Heart left ventricle (tissue), 16 donors: ENCODE results near the gene CTSH. TPM values are rescaled to one million over a fixed set of nuclear protein-coding genes. Genes with fewer than 3 reads are reported as not detected.

ENCODE experiments used
- ATAC-seq, 4 donors: fragments of 200-7000 bp; cut with Tn5 transposase; one replicate each; pipeline ENCODE4 v1.9.1; 2020 to 2022; ENCODE audit warnings: moderate library complexity in 4 of 4, mild to moderate bottlenecking in 3 of 4, moderate number of reproducible peaks in 1 of 4
- DNase-seq, 5 donors: peaks; one replicate each; pipeline ENCODE4 v3.0.0-alpha.2; 2020
- H3K27ac ChIP-seq, 12 donors: fragments of 200-600 bp; sonication (generic) in 4 of 12; one replicate each; pipeline versions ENCODE4 v1.5.0 to v1.8.0; 2016 to 2022; ENCODE audit warnings: mild to moderate bottlenecking in 2 of 12
- H3K27me3 ChIP-seq, 9 donors: fragments of 200-600 bp; sonication (generic) in 2 of 9; one replicate each; pipeline versions ENCODE4 v1.5.1 to v1.8.0; 2016 to 2022; ENCODE audit warnings: mild to moderate bottlenecking in 3 of 9
- H3K36me3 ChIP-seq, 9 donors: fragments of 200-600 bp; sonication (generic) in 2 of 9; one replicate each; pipeline versions ENCODE4 v1.5.0 to v1.8.0; 2018 to 2022; ENCODE audit warnings: mild to moderate bottlenecking in 2 of 9
- H3K4me1 ChIP-seq, 12 donors: fragments of 200-600 bp; sonication (generic) in 4 of 12; one replicate each; pipeline versions ENCODE4 v1.5.0 to v1.8.0; 2016 to 2022; ENCODE audit warnings: mild to moderate bottlenecking in 3 of 12
- H3K4me3 ChIP-seq, 12 donors: fragments of 200-600 bp; sonication (generic) in 4 of 12; one replicate each; pipeline versions ENCODE4 v1.5.0 to v1.8.0; 2017 to 2022; ENCODE audit warnings: mild to moderate bottlenecking in 9 of 12, moderate library complexity in 4 of 12
- H3K9me3 ChIP-seq, 12 donors: fragments of 200-600 bp; sonication (generic) in 4 of 12; one replicate each; pipeline versions ENCODE4 v1.5.0 to v1.8.0; 2016 to 2022; ENCODE audit warnings: mild to moderate bottlenecking in 1 of 12
- POLR2A ChIP-seq, 2 donors: fragments of 450-650 bp; IDR thresholded peaks; one replicate each; pipeline ENCODE4 v1.6.1; 2017; ENCODE audit warnings: antibody characterized with exemption in 2 of 2, mild to moderate bottlenecking in 2 of 2, moderate library complexity in 2 of 2
- WGBS, 4 donors: extraction: QIAGEN DNeasy Blood & Tissue Kit in 2 of 4; methylation state at CpG; one replicate each; pipeline versions ENCODE4 v1.1.5 to v1.1.7; 2013 to 2018; 5-methylcytosine and 5-hydroxymethylcytosine counted together
- intact Hi-C, 10 donors: fragments of 100-400 bp; cut with DNase I; formaldehyde crosslinking; loops; one replicate each; pipeline versions ENCODE4 v1.11.1 to v1.14.2; 2022
- long read RNA-seq, 3 donors: library from polyadenylated mRNA; unstranded; transcript quantifications; one replicate each; pipeline ENCODE4 v2.0.0, GENCODE V29; 2020 to 2021
- polyA plus RNA-seq, 2 donors: library from polyadenylated mRNA; stranded (reverse); fragments of 200-250 nt; gene quantifications; one replicate each; pipeline ENCODE4 v1.2.3, GENCODE V29; 2013
- total RNA-seq, 9 donors: library from RNA; depleted of rRNA in 2 of 9; stranded (reverse); fragments of >200 nt in 2 of 9; fragmentation: NEBNext Ultra II Directional in 3 of 9; extraction: Animal tissue kit (Norgen Biotek cat#: 25700) in 3 of 9; gene quantifications; one replicate each; pipeline versions ENCODE4 v1.1.0 to v1.2.4, GENCODE V29; 2016 to 2023
- TF ChIP-seq, protein P1 (sequence below), 12 donors: fragments of 200-600 bp; sonication (generic) in 4 of 12; IDR thresholded peaks; one replicate each; pipeline versions ENCODE4 v1.5.0 to v1.8.0; 2018 to 2022; ENCODE audit warnings: antibody characterized with exemption in 12 of 12, mild to moderate bottlenecking in 5 of 12
- donor health status: ischemic (EF 13 %, LVEDD 7.1; RV severe dilation, severe dysfunction).
- donor health status: healthy with polysubstance abuse.
- donor health status: DM: no; HTN: yes; CAD: no.
- donor health status: DM: no; HTN: no; CAD: no.
- donor health status: ischemic (EF 25% LVEDD 6.9; RV normal size, moderate dysfunction).
- donor health status: ischemic (EF 25% LVEDD 5.7; RV mildly dilated, moderate dysfunction).
- donor health status: healthy.
- donor health status: DM: yes; HTN: yes; CAD: no.
- donor health status: ischemic (EF 35%, LVEDD 5.7; RV mildly dilated, moderate dysfunction).
- donor health status: nonischemic (EF 11% LVEDD 7.7; RV severe dilation, severe dysfunction).
- donor health status: DM: yes; HTN: yes; CAD: no.
- donor health status: PGD.
- donor health status: ischemic (EF 29% LVEDD 5.4; RV normal size, mild dysfunction).
- donor health status: nonischemic (EF 23%, LVEDD 6.1; RV moderate dilation, normal function).

Gene CTSH, protein sequence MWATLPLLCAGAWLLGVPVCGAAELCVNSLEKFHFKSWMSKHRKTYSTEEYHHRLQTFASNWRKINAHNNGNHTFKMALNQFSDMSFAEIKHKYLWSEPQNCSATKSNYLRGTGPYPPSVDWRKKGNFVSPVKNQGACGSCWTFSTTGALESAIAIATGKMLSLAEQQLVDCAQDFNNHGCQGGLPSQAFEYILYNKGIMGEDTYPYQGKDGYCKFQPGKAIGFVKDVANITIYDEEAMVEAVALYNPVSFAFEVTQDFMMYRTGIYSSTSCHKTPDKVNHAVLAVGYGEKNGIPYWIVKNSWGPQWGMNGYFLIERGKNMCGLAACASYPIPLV
- 100 to 1,000 TPM in 4 of 9 donors, 10 to 100 TPM in 5; 27.8 to 165 (median 93.5) TPM for total RNA-seq
- 10 to 100 TPM; 66.7 to 82.4 TPM for polyA plus RNA-seq
- long read RNA-seq, donor 1, transcript CTSH-201 (12 exons, 2,190 nt), result major isoform, 77 of 92 reads
- long read RNA-seq, donor 1, partial matches to known transcripts, result 9 of 92 reads
- long read RNA-seq, donor 1, other reads (novel, unspliced or antisense), result 6 of 92 reads
- long read RNA-seq, donor 2, transcript CTSH-201 (12 exons, 2,190 nt), result major isoform, 93 of 115 reads
- long read RNA-seq, donor 2, partial matches to known transcripts, result 4 of 115 reads
- long read RNA-seq, donor 2, other reads (novel, unspliced or antisense), result 18 of 115 reads
- long read RNA-seq, donor 3, transcript CTSH-201 (12 exons, 2,190 nt), result major isoform, 28 of 34 reads
- long read RNA-seq, donor 3, partial matches to known transcripts, result 2 of 34 reads
- long read RNA-seq, donor 3, other reads (novel, unspliced or antisense), result 4 of 34 reads

DNA sequence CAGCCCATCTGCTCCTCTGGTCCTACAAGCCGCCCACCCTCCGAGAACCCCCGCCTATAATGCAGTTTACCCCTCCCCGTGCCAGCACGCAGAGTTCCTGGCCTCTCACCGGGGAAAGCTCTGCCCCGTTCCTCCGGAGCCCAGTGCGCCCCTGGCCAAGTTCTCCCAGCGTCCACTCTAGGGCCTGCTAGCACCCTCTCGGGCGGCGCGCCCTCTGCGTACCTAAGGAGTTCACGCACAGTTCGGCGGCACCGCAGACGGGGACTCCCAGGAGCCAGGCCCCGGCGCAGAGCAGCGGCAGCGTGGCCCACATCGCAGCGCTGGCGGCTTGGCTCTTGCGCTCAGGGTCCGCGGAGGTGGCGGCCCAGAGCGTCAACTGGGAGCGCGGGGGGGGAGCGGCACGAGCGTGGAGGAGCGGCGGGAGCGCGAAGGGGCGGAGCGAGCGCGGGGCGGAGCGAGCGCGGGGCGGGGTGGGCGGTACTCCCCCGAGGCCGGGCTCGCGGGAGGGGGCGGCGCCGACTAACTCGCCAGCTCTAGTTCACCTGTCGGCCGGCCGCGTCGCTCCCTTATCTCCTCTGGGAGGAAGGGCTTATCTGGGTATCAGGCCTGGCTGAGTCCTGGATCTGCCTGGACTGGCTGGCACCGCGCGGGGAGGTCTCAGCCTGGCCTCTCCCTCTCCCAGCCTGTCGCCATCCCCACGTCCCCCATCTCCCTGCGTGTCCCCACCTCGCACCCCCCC lies at the start of gene CTSH:
TSS of gene CTSH (minus strand) at position 378 of the 739 bp plus-strand sequence. CDS start at position 313, 65 bp downstream.
- TF ChIP-seq, protein P1, sequence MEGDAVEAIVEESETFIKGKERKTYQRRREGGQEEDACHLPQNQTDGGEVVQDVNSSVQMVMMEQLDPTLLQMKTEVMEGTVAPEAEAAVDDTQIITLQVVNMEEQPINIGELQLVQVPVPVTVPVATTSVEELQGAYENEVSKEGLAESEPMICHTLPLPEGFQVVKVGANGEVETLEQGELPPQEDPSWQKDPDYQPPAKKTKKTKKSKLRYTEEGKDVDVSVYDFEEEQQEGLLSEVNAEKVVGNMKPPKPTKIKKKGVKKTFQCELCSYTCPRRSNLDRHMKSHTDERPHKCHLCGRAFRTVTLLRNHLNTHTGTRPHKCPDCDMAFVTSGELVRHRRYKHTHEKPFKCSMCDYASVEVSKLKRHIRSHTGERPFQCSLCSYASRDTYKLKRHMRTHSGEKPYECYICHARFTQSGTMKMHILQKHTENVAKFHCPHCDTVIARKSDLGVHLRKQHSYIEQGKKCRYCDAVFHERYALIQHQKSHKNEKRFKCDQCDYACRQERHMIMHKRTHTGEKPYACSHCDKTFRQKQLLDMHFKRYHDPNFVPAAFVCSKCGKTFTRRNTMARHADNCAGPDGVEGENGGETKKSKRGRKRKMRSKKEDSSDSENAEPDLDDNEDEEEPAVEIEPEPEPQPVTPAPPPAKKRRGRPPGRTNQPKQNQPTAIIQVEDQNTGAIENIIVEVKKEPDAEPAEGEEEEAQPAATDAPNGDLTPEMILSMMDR (IDR thresholded peaks at IDR 0.05), result no peak
- peak in 1 of 2 donors; percentile 85 for TF ChIP-seq POLR2A (IDR thresholded peaks at IDR 0.05)
- Histone ChIP-seq H3K27ac (peak within 1 kb of the TSS; percentile 52 to 87 (median 76)), H3K36me3 (peaks cover 0 to 4% (median 0%) of the 10 kb centered on the region in 9 donors), H3K27me3 (no peaks in the 10 kb centered on the region), H3K4me1 (peaks cover 0 to 41% (median 15%) of the 10 kb centered on the region in 12 donors), H3K4me3 (peak within 1 kb of the TSS; percentile 48 to 91 (median 73)), H3K9me3 (no peaks in the 10 kb centered on the region)
- 1 to 3% (median 2%) methylated on average over 19 to 71 of the region's 71 CpGs for WGBS, 4 donors
- intact Hi-C loops, result no loop called here
- ATAC-seq (peak; percentile 71 to 96 (median 94)), DNase-seq (peak; percentile 80 to 92 (median 86))

- intact Hi-C loops, result no loop called here
- Histone ChIP-seq H3K27ac (no peak overlapping the region), H3K9me3 (no peaks in the 10 kb centered on the region), H3K4me1 (peaks cover 0 to 22% (median 0%) of the 10 kb centered on the region in 12 donors), H3K27me3 (no peaks in the 10 kb centered on the region), H3K36me3 (no peaks in the 10 kb centered on the region), H3K4me3 (no peak overlapping the region)
- WGBS, 4 donors, result 80 to 86% (median 81%) methylated on average over 8 to 10 of the region's 10 CpGs
- ATAC-seq (no peak), DNase-seq (peak in 1 of 5 donors; percentile 32)
- no peak for TF ChIP-seq POLR2A (IDR thresholded peaks at IDR 0.05)
- TF ChIP-seq, protein P1 (IDR thresholded peaks at IDR 0.05), result no peak
These were observed 49.2 kb upstream of the CTSH start for GRCh38 chr15:78993931-78994530.

GRCh38 chr15:78993257-78993930 lies 48.5 kb upstream of the CTSH start:
- WGBS, 4 donors, result 85 to 95% (median 93%) methylated on average over 3 to 4 of the region's 4 CpGs
- H3K27me3 ChIP-seq, result no peaks in the 10 kb centered on the region
- intact Hi-C loops, result no loop called here
- ATAC-seq (no peak), DNase-seq (peak in 1 of 5 donors; percentile 58)
- peaks cover 0 to 28% (median 0%) of the 10 kb centered on the region in 12 donors for H3K4me1 ChIP-seq
- H3K27ac ChIP-seq, result no peak overlapping the region
- H3K36me3 ChIP-seq, result no peaks in the 10 kb centered on the region
- TF ChIP-seq, protein P1 (IDR thresholded peaks at IDR 0.05), result no peak
- TF ChIP-seq POLR2A (IDR thresholded peaks at IDR 0.05), result no peak
- no peak overlapping the region for H3K4me3 ChIP-seq
- H3K9me3 ChIP-seq, result no peaks in the 10 kb centered on the region
